ENCODE measurements around the gene ALG9. TPM values are rescaled to one million over a fixed set of nuclear protein-coding genes. Genes with fewer than 3 reads are reported as not detected.

ALG9 gene
- total RNA-seq, 1 experiment from 2014 or later = 28.8 TPM

GRCh38 chr11:111796696-111797095 is 74.7 kb downstream of the ALG9 start:
- Mint-ChIP-seq H3K9me3 (ENCODE audit: unreplicated experiment) (peaks cover 7% of the 10 kb centered on the region), H3K4me3 (ENCODE audit: unreplicated experiment) (no peak overlapping the region), H3K4me1 (ENCODE audit: insufficient read depth, unreplicated experiment) (peaks cover 11% of the 10 kb centered on the region), H3K36me3 (ENCODE audit: insufficient read depth, unreplicated experiment) (peaks cover 16% of the 10 kb centered on the region), H3K27me3 (ENCODE audit: insufficient read depth, unreplicated experiment) (no peaks in the 10 kb centered on the region), H3K27ac (ENCODE audit: low read depth, unreplicated experiment) (no peak overlapping the region)
- BruUV-seq (replicated peaks) = no TSS peak
- POLR2A ChIA-PET = interaction anchor here (3.2 kb wide), 1 partner anchor 31 kb away, joined by 12 read pairs; the partner anchor contains the start of gene PPP2R1B
- intact Hi-C loops (cut with micrococcal nuclease) = no loop called here
- TF ChIP-seq CTCF (IDR thresholded peaks at IDR 0.05; ENCODE audit: unreplicated experiment) = no peak
- DNase-seq (ENCODE audit: unreplicated experiment) = no peak
- CTCF ChIA-PET = interaction anchor here (0.9 to 9.6 kb wide), 3 partner anchors 21 to 192 kb away, joined by 3 to 55 read pairs (median 6); no protein-coding TSS in a partner anchor

GRCh38 chr11:111795334-111795985 is 75.9 kb downstream of the ALG9 start:
- CTCF ChIA-PET = interaction anchor here (0.6 to 9.6 kb wide), 3 partner anchors 20 to 288 kb away, joined by 3 to 55 read pairs (median 3); no protein-coding TSS in a partner anchor

GRCh38 chr11:111793863-111794262 is 77.5 kb downstream of the ALG9 start:
- no TSS peak for BruUV-seq (replicated peaks)
- Mint-ChIP-seq H3K4me3 (ENCODE audit: unreplicated experiment) (no peak overlapping the region), H3K9me3 (ENCODE audit: unreplicated experiment) (peaks cover 7% of the 10 kb centered on the region), H3K36me3 (ENCODE audit: insufficient read depth, unreplicated experiment) (peaks cover 16% of the 10 kb centered on the region), H3K27ac (ENCODE audit: low read depth, unreplicated experiment) (no peak overlapping the region), H3K27me3 (ENCODE audit: insufficient read depth, unreplicated experiment) (no peaks in the 10 kb centered on the region), H3K4me1 (ENCODE audit: insufficient read depth, unreplicated experiment) (peaks cover 6% of the 10 kb centered on the region)
- intact Hi-C loops (cut with micrococcal nuclease) = no loop called here
- TF ChIP-seq CTCF (IDR thresholded peaks at IDR 0.05; ENCODE audit: unreplicated experiment) = no peak
- POLR2A ChIA-PET = interaction anchor here (0.7 to 1.6 kb wide), 5 partner anchors 10 to 151 kb away, joined by 3 to 6 read pairs (median 3); partner anchors contain the start of gene PPP2R1B
- CTCF ChIA-PET = interaction anchor here (9.6 kb wide), 1 partner anchor 18 kb away, joined by 55 read pairs; no protein-coding TSS in a partner anchor
- no peak for DNase-seq (ENCODE audit: unreplicated experiment)

More at GRCh38 chr11:111795334-111795985, 75.9 kb downstream of the ALG9 start:
- Mint-ChIP-seq H3K4me1 (ENCODE audit: insufficient read depth, unreplicated experiment) (peaks cover 4% of the 10 kb centered on the region), H3K4me3 (ENCODE audit: unreplicated experiment) (no peak overlapping the region), H3K36me3 (ENCODE audit: insufficient read depth, unreplicated experiment) (peaks cover 16% of the 10 kb centered on the region), H3K9me3 (ENCODE audit: unreplicated experiment) (peaks cover 7% of the 10 kb centered on the region), H3K27ac (ENCODE audit: low read depth, unreplicated experiment) (no peak overlapping the region), H3K27me3 (ENCODE audit: insufficient read depth, unreplicated experiment) (no peaks in the 10 kb centered on the region)
- no peak for DNase-seq (ENCODE audit: unreplicated experiment)
- POLR2A ChIA-PET = interaction anchor here (0.9 to 3.2 kb wide), 3 partner anchors 30 to 76 kb away, joined by 3 to 12 read pairs (median 6); partner anchors contain the start of genes ALG9 and PPP2R1B
- no peak for TF ChIP-seq CTCF (IDR thresholded peaks at IDR 0.05; ENCODE audit: unreplicated experiment)
- BruUV-seq (replicated peaks) = no TSS peak
- intact Hi-C loops (cut with micrococcal nuclease) = no loop called here

GRCh38 chr11:111792955-111793500 is 78.4 kb downstream of the ALG9 start:
- TF ChIP-seq CTCF (IDR thresholded peaks at IDR 0.05; ENCODE audit: unreplicated experiment) = no peak
- CTCF ChIA-PET = interaction anchor here (0.6 to 9.6 kb wide), 5 partner anchors 17 to 339 kb away, joined by 3 to 55 read pairs (median 3); no protein-coding TSS in a partner anchor
- no peaks in the 10 kb centered on the region for H3K27me3 Mint-ChIP-seq (ENCODE audit: insufficient read depth, unreplicated experiment)
- peaks cover 6% of the 10 kb centered on the region for H3K4me1 Mint-ChIP-seq (ENCODE audit: insufficient read depth, unreplicated experiment)
- POLR2A ChIA-PET = interaction anchor here (0.9 to 1.5 kb wide), 3 partner anchors 9 to 26 kb away, joined by 3 to 5 read pairs (median 4); partner anchors contain the start of gene PPP2R1B
- intact Hi-C loops (cut with micrococcal nuclease) = no loop called here
- peaks cover 16% of the 10 kb centered on the region for H3K36me3 Mint-ChIP-seq (ENCODE audit: insufficient read depth, unreplicated experiment)
- no peak overlapping the region for H3K4me3 Mint-ChIP-seq (ENCODE audit: unreplicated experiment)
- no TSS peak for BruUV-seq (replicated peaks)
- DNase-seq (ENCODE audit: unreplicated experiment) = no peak
- H3K9me3 Mint-ChIP-seq (ENCODE audit: unreplicated experiment) = peaks cover 7% of the 10 kb centered on the region
- H3K27ac Mint-ChIP-seq (ENCODE audit: low read depth, unreplicated experiment) = no peak overlapping the region
